ENCODE results near the gene RAB3IP.
"Not testable (repeated sequence)": the region's sequence is repeated elsewhere in the genome, so short reads cannot be mapped to it uniquely, and the experiment has no call there.

DNA sequence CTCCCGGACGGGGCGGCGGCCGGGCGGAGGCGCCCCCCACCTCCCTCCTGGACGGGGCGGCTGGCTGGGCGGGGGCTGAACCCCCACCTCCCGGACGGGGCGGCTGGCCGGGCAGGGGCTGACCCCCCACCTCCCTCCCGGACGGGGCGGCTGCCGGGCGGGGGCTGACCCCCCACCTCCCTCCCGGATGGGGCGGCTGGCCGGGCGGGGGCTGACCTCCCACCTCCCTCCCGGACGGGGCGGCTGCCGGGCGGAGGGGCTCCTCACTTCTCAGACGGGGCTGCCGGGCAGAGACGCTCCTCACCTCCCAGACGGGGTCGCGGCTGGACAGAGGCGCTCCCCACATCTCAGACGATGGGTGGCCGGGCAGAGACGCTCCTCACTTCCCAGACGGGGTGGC is 20.9 kb downstream of the RAB3IP start:
- TF ChIP-seq POLR2A (IDR thresholded peaks at IDR 0.05), result not testable (repeated sequence)
- TF ChIP-seq, protein P1, sequence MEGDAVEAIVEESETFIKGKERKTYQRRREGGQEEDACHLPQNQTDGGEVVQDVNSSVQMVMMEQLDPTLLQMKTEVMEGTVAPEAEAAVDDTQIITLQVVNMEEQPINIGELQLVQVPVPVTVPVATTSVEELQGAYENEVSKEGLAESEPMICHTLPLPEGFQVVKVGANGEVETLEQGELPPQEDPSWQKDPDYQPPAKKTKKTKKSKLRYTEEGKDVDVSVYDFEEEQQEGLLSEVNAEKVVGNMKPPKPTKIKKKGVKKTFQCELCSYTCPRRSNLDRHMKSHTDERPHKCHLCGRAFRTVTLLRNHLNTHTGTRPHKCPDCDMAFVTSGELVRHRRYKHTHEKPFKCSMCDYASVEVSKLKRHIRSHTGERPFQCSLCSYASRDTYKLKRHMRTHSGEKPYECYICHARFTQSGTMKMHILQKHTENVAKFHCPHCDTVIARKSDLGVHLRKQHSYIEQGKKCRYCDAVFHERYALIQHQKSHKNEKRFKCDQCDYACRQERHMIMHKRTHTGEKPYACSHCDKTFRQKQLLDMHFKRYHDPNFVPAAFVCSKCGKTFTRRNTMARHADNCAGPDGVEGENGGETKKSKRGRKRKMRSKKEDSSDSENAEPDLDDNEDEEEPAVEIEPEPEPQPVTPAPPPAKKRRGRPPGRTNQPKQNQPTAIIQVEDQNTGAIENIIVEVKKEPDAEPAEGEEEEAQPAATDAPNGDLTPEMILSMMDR (IDR thresholded peaks at IDR 0.05), result not testable (repeated sequence)

Measured in heart left ventricle (tissue), 13 donors.